Measurements from ENCODE around the gene DNAJB8. TPM values are rescaled to one million over a fixed set of nuclear protein-coding genes. Genes with fewer than 3 reads are reported as not detected.

Gene DNAJB8
- polyA plus RNA-seq, 1 donor, result not detected

DNA sequence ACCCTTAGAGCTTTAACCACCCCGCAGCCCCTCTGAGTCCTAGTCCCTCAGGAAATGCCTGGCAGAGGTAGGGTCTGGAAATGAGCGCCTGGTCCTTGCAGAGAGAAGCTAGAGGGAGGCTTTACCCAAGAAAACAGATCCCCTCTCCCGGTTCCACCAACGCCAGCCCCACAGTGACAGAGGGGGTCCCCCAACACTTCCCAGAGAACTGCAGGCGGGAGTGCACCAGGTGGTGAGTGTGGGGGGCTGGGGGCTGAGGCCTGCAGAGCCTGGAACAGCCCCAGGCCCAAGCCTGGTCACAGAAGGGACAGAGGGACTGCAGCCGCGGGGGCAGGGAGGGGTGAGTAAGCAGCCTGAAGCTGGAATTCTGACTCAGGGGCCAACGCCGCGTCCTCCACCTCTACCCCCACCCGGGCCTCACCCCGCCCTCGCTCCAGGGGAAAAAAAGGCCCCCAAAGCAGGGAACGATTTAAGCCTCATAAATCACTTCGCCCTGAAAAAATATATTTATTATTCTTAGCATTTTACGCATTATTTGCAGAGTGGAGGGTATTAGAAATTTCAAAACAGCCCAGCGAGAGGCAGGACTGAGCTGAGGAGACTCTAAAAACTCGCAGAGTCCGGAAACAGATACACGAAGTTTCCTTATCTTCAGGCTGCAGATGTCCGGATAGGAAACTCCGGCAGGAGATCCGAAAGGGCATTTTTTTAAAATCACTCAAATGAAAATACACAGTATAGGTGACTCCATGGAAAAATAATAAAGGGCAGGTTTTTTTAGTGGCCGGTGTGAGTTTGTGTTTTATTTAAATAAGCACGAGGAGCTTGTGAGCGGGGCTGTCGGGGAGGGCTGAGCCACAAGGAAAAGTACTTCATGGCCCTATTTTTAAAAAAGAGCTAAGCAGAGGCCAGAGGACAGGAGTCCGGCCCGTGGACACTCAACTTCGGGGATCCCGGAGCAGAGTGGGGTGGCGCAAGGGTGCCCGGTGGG lies 16.3 kb upstream of the DNAJB8 start:
- peak in 1 of 2 donors; percentile 15 for DNase-seq
- Histone ChIP-seq H3K9me3 (ENCODE audit: control insufficient read depth, low read depth, low read length) (peaks cover 10% of the 10 kb centered on the region), H3K4me3 (ENCODE audit: low read length) (no peak overlapping the region), H3K27ac (ENCODE audit: low read length) (no peak overlapping the region), H3K27me3 (ENCODE audit: control insufficient read depth, insufficient read depth, low read length) (peaks cover 98% of the 10 kb centered on the region), H3K36me3 (ENCODE audit: control insufficient read depth, insufficient read depth, low read length) (no peaks in the 10 kb centered on the region), H3K4me1 (ENCODE audit: control insufficient read depth, insufficient read depth, low read length) (peaks cover under 1% of the 10 kb centered on the region)
- WGBS (ENCODE audit: insufficient coverage, low lambda C conversion rate), result 0% methylated on average over 4 of the region's 33 CpGs

DNA sequence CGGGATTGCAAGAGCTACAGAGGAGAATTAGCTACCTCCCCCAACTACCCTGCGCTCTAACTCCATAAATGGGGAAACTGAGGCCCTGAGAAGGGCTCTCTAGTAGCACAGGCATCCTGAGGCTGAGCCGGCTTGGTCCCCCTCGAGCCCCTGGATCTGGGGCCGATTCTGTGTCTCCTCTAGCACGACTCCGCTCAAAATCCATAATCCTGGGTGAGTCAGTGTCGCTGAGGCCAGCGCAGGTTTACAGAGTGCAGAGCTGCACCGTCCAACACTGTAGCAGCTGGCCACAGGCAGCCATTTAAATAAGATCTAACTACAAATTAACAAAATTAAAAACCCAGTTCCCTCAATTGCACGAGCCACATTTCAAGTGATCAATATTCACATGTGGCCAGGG lies 15.5 kb upstream of the DNAJB8 start:
- H3K27me3 ChIP-seq (ENCODE audit: control insufficient read depth, insufficient read depth, low read length), result peaks cover 98% of the 10 kb centered on the region
- no CpG with 5 or more reads among the region's 11 CpGs for WGBS (ENCODE audit: insufficient coverage, low lambda C conversion rate)
- H3K27ac ChIP-seq (ENCODE audit: low read length), result no peak overlapping the region
- no peak overlapping the region for H3K4me3 ChIP-seq (ENCODE audit: low read length)
- no peaks in the 10 kb centered on the region for H3K36me3 ChIP-seq (ENCODE audit: control insufficient read depth, insufficient read depth, low read length)
- DNase-seq, result no peak
- H3K9me3 ChIP-seq (ENCODE audit: control insufficient read depth, low read depth, low read length), result peaks cover 10% of the 10 kb centered on the region
- no peaks in the 10 kb centered on the region for H3K4me1 ChIP-seq (ENCODE audit: control insufficient read depth, insufficient read depth, low read length)

DNA sequence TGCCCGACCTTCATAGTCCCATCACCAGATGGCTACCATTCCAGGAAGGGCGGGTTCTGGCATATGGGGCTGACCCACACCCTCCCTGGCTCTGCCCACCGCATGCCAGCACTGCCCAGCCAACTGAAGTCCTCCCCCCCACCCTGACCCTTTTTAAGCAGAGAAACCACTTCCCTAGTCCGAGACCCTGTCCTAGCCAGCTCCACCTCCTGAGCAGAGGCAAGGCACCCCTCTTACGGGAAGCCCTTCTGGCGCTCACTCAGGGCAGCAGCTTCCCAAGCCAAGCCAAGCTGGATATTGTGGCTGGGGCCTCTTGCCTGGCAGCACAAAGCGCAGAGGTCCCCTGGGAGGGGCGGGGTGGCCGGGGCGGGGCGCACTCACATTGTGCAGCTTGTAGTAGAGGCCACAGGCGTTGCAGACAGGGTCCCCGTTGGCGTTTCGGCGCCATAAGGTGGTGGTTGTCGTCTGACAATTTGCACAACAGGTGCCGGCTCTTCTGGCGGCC lies 14.8 kb upstream of the DNAJB8 start:
- no peaks in the 10 kb centered on the region for H3K36me3 ChIP-seq (ENCODE audit: control insufficient read depth, insufficient read depth, low read length)
- DNase-seq, result no peak
- H3K4me3 ChIP-seq (ENCODE audit: low read length), result no peak overlapping the region
- no peak overlapping the region for H3K27ac ChIP-seq (ENCODE audit: low read length)
- H3K4me1 ChIP-seq (ENCODE audit: control insufficient read depth, insufficient read depth, low read length), result no peaks in the 10 kb centered on the region
- WGBS (ENCODE audit: insufficient coverage, low lambda C conversion rate), result no CpG with 5 or more reads among the region's 19 CpGs
- peaks cover 4% of the 10 kb centered on the region for H3K9me3 ChIP-seq (ENCODE audit: control insufficient read depth, low read depth, low read length)
- H3K27me3 ChIP-seq (ENCODE audit: control insufficient read depth, insufficient read depth, low read length), result peaks cover 98% of the 10 kb centered on the region

DNA sequence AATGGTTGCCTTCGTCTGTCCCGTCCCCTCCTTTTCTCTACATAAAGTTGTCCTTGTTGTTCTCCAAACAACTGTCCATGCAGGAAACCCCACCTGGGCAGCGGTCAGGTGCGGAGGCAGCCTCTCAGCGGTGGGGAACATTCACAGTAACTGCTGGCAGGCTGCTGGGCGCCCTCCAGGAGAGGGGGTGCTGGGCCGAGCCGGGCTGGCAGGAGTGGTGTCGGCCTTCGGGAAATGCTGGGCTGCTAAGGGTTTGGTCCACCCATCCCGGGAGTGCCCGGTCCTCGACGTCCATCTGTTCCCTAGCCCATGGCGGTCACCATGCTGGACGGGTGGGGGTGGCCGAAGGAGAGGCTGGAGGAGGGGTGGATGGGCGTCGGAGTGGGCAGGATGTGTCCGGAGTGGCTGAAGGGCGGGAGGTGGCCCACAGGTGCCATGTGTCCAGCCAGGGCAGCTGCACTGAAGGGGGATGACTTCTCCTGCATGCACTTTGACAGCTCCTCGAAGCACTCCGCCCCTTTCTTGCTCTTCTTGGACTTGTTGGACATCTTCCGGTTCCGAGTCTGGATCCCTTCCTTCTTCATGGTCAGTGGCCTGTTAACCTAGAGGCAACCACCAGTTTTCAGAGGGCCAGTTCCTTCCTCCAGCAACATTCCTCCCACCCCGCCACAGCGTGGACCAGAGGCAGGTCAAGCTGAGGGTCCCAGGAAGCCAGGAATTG lies 14.2 kb upstream of the DNAJB8 start:
- Histone ChIP-seq H3K9me3 (ENCODE audit: control insufficient read depth, low read depth, low read length) (peaks cover 2% of the 10 kb centered on the region), H3K4me3 (ENCODE audit: low read length) (no peak overlapping the region), H3K27ac (ENCODE audit: low read length) (no peak overlapping the region), H3K27me3 (ENCODE audit: control insufficient read depth, insufficient read depth, low read length) (peaks cover 98% of the 10 kb centered on the region), H3K36me3 (ENCODE audit: control insufficient read depth, insufficient read depth, low read length) (no peaks in the 10 kb centered on the region), H3K4me1 (ENCODE audit: control insufficient read depth, insufficient read depth, low read length) (no peaks in the 10 kb centered on the region)
- WGBS (ENCODE audit: insufficient coverage, low lambda C conversion rate), result 50% methylated on average over 2 of the region's 27 CpGs
- no peak for DNase-seq

DNA sequence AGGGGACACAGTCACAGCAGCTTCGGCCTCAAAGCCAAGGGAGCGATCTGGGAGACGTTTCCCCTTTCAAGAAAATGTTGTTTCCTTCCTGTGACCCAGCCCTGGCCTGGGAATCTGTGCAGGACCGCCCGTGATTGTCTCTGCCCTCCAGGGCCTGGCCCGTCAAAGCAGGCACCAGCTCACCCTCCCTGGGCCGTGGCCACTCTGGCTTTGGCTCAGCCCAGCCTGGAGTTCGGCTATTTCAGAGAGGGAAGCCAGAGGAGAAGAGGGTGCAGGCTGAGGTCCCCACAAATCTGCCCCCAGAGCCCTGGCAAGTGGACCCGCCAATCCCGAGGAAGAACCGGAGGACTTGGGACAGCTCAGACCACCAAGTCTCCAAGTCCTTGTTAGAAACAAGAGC lies 13.6 kb upstream of the DNAJB8 start:
- no peak for DNase-seq
- no peaks in the 10 kb centered on the region for H3K36me3 ChIP-seq (ENCODE audit: control insufficient read depth, insufficient read depth, low read length)
- H3K4me1 ChIP-seq (ENCODE audit: control insufficient read depth, insufficient read depth, low read length), result no peaks in the 10 kb centered on the region
- H3K27ac ChIP-seq (ENCODE audit: low read length), result no peak overlapping the region
- no CpG with 5 or more reads among the region's 11 CpGs for WGBS (ENCODE audit: insufficient coverage, low lambda C conversion rate)
- H3K4me3 ChIP-seq (ENCODE audit: low read length), result no peak overlapping the region
- peaks cover 98% of the 10 kb centered on the region for H3K27me3 ChIP-seq (ENCODE audit: control insufficient read depth, insufficient read depth, low read length)
- peaks cover 2% of the 10 kb centered on the region for H3K9me3 ChIP-seq (ENCODE audit: control insufficient read depth, low read depth, low read length)

DNA sequence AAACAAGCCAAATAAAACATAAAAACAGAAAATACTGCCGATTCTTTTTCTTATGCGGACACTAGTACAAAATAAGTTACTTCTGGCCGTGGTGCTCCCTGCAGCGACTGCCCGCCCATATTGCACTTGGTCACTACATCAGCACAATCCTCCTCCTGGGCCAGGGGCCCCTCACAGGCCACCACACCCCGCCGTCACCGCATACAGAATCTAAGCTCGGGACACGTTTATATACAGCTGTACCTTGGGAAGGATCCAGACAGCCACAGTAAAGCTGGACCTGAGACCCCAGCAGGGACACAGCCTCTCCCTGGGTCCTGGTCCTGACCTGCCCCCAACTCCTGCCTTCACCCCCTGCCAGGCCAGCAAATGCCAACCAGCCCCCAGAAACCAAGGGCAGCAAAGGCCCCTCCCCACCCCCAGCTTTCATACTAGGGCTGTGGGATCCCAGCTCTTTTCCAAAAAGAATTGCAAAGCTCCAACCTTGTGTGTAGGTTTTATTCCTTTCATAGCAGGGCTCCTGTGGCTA lies 12.9 kb upstream of the DNAJB8 start:
- H3K36me3 ChIP-seq (ENCODE audit: control insufficient read depth, insufficient read depth, low read length), result no peaks in the 10 kb centered on the region
- no peaks in the 10 kb centered on the region for H3K4me1 ChIP-seq (ENCODE audit: control insufficient read depth, insufficient read depth, low read length)
- DNase-seq, result no peak
- no peaks in the 10 kb centered on the region for H3K9me3 ChIP-seq (ENCODE audit: control insufficient read depth, low read depth, low read length)
- peaks cover 96% of the 10 kb centered on the region for H3K27me3 ChIP-seq (ENCODE audit: control insufficient read depth, insufficient read depth, low read length)
- H3K27ac ChIP-seq (ENCODE audit: low read length), result no peak overlapping the region
- H3K4me3 ChIP-seq (ENCODE audit: low read length), result no peak overlapping the region
- 88% methylated on average over 4 of the region's 10 CpGs for WGBS (ENCODE audit: insufficient coverage, low lambda C conversion rate)

DNA sequence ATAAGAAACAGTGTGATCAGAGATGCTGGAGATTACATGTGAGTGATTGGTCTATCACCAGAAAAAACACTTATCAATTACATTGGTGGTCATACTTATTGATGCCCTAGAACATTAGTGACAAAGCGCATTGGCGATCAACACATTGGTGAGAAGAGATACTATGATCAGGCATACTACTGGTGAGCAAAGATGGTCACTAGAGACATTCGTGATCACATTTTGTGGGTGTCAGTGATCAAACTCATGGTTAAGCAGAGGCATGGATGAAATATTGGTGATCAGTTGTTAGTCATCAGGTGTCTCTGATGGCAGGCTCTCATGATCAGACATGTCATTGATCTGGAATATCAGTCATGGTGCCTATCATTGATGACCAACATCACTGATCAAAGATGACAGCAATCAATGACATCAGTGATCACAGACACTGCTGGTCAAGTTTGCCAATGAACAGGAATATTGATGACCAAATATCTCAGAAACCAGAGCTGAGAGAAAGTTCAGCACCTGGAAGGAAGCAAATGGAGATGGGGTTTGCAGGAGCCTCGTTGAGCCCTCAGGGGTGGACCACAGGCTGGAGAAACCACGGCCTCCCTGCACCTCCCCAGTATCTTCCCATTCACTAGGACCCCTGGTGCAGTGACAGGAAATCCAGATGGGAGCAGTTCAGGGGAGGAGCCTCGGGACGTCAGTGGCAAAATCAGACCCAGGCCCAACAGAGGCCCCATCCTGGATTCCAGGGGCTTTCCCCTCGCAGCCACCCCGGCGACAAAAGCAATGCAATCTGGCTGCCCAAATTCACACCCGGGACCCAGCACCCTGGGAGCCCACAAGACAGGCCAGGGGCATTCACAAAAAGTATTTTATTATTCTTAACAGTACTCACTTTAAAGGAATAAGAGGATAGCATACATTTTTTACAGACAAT lies 12.2 kb upstream of the DNAJB8 start:
- peaks cover 96% of the 10 kb centered on the region for H3K27me3 ChIP-seq (ENCODE audit: control insufficient read depth, insufficient read depth, low read length)
- WGBS (ENCODE audit: insufficient coverage, low lambda C conversion rate), result no CpG with 5 or more reads among the region's 11 CpGs
- DNase-seq, result no peak

DNA sequence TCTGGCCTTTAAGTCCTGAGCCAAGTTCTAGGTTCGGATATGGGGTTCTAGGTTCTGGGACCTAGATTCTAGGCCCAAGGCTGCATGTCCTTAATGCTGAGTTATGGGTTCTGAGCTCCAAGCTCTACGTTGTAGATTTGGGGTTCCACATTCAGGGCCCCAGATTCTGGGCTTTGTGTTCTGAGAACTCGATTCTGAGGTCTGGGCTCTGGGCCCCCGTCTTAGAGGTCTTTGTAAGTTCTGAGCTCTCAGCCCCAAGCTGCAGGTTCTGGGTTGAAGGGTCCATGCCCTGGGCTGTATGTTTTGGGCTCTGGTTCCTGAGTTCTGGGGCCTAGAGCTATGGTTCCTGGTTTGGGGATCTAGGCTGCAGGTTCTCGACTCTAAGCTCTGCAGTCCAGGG lies 10.0 kb upstream of the DNAJB8 start:
- Histone ChIP-seq H3K27me3 (ENCODE audit: control insufficient read depth, insufficient read depth, low read length) (peaks cover 96% of the 10 kb centered on the region), H3K9me3 (ENCODE audit: control insufficient read depth, low read depth, low read length) (no peaks in the 10 kb centered on the region), H3K27ac (ENCODE audit: low read length) (no peak overlapping the region), H3K4me3 (ENCODE audit: low read length) (no peak overlapping the region), H3K4me1 (ENCODE audit: control insufficient read depth, insufficient read depth, low read length) (no peaks in the 10 kb centered on the region), H3K36me3 (ENCODE audit: control insufficient read depth, insufficient read depth, low read length) (no peaks in the 10 kb centered on the region)
- DNase-seq, result no peak
- no CpG with 5 or more reads among the region's 5 CpGs for whole genome bisulfite sequencing (ENCODE audit: insufficient coverage, low lambda C conversion rate)

More for the DNA sequence above, 12.2 kb upstream of the DNAJB8 start:
- Histone ChIP-seq H3K4me3 (ENCODE audit: low read length) (no peak overlapping the region), H3K4me1 (ENCODE audit: control insufficient read depth, insufficient read depth, low read length) (no peaks in the 10 kb centered on the region), H3K27ac (ENCODE audit: low read length) (no peak overlapping the region), H3K36me3 (ENCODE audit: control insufficient read depth, insufficient read depth, low read length) (no peaks in the 10 kb centered on the region), H3K9me3 (ENCODE audit: control insufficient read depth, low read depth, low read length) (no peaks in the 10 kb centered on the region)

DNA sequence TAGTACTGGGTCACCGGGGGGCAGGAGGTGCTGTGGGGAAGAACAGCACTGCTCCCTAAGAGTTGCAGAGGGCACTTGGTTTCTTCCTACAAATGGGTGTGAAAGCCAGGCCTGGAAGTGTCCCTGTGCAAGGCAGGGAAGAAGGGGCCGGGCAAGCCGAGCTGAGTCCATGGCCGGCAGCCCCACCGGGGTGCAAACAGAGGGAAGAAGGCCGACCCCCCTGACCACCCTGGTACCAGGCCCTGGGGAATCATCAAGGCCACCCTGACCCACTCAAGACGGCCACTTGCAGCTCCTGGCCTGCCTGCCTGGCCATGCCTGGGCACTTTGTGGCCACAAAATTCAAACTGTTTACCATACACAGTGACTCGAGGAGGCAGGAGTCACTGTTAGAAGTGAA lies 8.7 kb upstream of the DNAJB8 start:
- DNase-seq, result no peak
- Histone ChIP-seq H3K9me3 (ENCODE audit: control insufficient read depth, low read depth, low read length) (no peaks in the 10 kb centered on the region), H3K36me3 (ENCODE audit: control insufficient read depth, insufficient read depth, low read length) (no peaks in the 10 kb centered on the region), H3K4me1 (ENCODE audit: control insufficient read depth, insufficient read depth, low read length) (no peaks in the 10 kb centered on the region), H3K4me3 (ENCODE audit: low read length) (no peak overlapping the region), H3K27me3 (ENCODE audit: control insufficient read depth, insufficient read depth, low read length) (peaks cover 91% of the 10 kb centered on the region), H3K27ac (ENCODE audit: low read length) (no peak overlapping the region)
- WGBS (ENCODE audit: insufficient coverage, low lambda C conversion rate), result no CpG with 5 or more reads among the region's 8 CpGs

All from large intestine (tissue), 3 donors.